ENCODE measurements around the gene GTF2H1.

DNA sequence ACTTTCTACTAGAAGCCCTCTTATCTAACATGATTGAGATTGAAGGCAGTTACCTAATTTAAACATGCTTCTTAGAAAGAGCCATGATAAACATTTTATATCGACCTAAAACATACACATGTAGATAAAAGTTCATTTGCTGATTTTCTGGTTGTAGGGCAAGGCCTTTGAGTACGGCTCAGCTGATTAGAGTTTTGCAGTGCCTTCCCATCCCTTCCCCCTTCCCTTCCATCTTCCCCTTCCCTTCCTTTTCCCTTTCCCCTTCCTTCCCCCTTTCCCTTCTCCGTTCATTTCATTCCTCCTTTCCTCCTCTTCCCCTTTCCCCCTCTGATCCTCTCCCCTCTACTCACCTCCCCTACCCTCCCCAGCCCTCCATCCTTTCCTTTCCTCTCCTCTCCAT, 94.1 kb downstream of the GTF2H1 start:
- TF ChIP-seq, protein P1, sequence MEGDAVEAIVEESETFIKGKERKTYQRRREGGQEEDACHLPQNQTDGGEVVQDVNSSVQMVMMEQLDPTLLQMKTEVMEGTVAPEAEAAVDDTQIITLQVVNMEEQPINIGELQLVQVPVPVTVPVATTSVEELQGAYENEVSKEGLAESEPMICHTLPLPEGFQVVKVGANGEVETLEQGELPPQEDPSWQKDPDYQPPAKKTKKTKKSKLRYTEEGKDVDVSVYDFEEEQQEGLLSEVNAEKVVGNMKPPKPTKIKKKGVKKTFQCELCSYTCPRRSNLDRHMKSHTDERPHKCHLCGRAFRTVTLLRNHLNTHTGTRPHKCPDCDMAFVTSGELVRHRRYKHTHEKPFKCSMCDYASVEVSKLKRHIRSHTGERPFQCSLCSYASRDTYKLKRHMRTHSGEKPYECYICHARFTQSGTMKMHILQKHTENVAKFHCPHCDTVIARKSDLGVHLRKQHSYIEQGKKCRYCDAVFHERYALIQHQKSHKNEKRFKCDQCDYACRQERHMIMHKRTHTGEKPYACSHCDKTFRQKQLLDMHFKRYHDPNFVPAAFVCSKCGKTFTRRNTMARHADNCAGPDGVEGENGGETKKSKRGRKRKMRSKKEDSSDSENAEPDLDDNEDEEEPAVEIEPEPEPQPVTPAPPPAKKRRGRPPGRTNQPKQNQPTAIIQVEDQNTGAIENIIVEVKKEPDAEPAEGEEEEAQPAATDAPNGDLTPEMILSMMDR (IDR thresholded peaks at IDR 0.05): no peak
- TF ChIP-seq POLR2A (IDR thresholded peaks at IDR 0.05): no peak

All from testis (tissue), 2 donors.